ENCODE data around the gene ORM2. TPM values are rescaled to one million over a fixed set of nuclear protein-coding genes. Genes with fewer than 3 reads are reported as not detected.

Gene ORM2
- total RNA-seq, 2 donors from 2014 or later: 0.59 to 0.80 TPM

DNA sequence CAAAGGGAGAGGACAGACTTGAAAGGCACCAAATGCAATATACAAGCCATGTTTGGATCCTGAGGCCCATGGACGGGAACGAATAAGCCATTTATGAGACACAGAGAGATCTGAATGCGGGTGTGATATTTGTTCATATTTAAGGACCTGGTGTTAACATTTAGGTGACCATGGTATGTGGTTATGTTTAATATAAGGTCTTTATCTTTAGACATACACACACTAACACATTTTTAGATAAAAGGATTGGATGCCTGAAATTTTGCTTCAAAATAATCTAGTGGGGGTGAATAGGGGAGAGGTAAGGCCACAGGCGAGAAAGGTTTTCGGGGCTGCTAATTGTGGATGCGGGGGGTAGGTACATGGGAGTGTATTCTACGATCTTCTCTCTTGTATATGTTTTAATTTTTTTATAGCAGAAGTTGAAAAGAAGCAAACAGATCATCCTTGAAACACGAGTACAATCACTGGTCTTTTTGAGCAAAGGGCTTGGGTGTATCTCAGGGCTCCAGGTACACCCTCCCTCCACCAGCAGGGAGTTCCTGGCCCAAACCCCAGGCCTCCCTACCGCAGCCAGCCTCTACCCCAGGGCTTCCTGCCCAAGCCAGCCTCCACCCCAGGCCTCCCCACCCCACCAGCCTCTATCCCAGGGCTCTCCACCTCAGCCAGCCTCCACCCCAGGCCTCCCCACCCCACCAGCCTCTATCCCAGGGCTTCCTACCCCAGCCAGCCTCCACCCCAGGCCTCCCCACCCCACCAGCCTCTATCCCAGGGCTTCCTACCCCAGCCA is 45.9 kb downstream of the ORM2 start:
- Mint-ChIP-seq H3K4me3 (no peak overlapping the region), H3K9me3 (no peaks in the 10 kb centered on the region), H3K36me3 (ENCODE audit: low read depth) (peaks cover 6% of the 10 kb centered on the region), H3K27me3 (ENCODE audit: insufficient read depth) (no peaks in the 10 kb centered on the region), H3K4me1 (peaks cover 10% of the 10 kb centered on the region), H3K27ac (no peak overlapping the region)
- TF ChIP-seq, protein P1, sequence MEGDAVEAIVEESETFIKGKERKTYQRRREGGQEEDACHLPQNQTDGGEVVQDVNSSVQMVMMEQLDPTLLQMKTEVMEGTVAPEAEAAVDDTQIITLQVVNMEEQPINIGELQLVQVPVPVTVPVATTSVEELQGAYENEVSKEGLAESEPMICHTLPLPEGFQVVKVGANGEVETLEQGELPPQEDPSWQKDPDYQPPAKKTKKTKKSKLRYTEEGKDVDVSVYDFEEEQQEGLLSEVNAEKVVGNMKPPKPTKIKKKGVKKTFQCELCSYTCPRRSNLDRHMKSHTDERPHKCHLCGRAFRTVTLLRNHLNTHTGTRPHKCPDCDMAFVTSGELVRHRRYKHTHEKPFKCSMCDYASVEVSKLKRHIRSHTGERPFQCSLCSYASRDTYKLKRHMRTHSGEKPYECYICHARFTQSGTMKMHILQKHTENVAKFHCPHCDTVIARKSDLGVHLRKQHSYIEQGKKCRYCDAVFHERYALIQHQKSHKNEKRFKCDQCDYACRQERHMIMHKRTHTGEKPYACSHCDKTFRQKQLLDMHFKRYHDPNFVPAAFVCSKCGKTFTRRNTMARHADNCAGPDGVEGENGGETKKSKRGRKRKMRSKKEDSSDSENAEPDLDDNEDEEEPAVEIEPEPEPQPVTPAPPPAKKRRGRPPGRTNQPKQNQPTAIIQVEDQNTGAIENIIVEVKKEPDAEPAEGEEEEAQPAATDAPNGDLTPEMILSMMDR (conservative IDR thresholded peaks at IDR 0.05): no peak
- Histone ChIP-seq H3K27me3 (ENCODE audit: control insufficient read depth, insufficient read depth, low read length, poor library complexity, severe bottlenecking) (no peaks in the 10 kb centered on the region), H3K4me1 (ENCODE audit: control insufficient read depth, insufficient read depth, low read length) (peaks cover under 1% of the 10 kb centered on the region), H3K36me3 (ENCODE audit: control insufficient read depth, insufficient read depth, low read length) (no peaks in the 10 kb centered on the region), H3K9ac (ENCODE audit: extremely low read depth, low read length, poor library complexity, severe bottlenecking) (no peak overlapping the region), H3K9me3 (ENCODE audit: control insufficient read depth, low read length) (no peaks in the 10 kb centered on the region), H3K27ac (ENCODE audit: low read depth, low read length) (no peak overlapping the region), H3K4me3 (ENCODE audit: low read length) (no peak overlapping the region)
- WGBS, 2 experiments (ENCODE audit: insufficient coverage in 1 of 2, insufficient read length in 1 of 2): 93 to 95% methylated on average over 4 to 9 of the region's 9 CpGs
- no peak for DNase-seq

DNA sequence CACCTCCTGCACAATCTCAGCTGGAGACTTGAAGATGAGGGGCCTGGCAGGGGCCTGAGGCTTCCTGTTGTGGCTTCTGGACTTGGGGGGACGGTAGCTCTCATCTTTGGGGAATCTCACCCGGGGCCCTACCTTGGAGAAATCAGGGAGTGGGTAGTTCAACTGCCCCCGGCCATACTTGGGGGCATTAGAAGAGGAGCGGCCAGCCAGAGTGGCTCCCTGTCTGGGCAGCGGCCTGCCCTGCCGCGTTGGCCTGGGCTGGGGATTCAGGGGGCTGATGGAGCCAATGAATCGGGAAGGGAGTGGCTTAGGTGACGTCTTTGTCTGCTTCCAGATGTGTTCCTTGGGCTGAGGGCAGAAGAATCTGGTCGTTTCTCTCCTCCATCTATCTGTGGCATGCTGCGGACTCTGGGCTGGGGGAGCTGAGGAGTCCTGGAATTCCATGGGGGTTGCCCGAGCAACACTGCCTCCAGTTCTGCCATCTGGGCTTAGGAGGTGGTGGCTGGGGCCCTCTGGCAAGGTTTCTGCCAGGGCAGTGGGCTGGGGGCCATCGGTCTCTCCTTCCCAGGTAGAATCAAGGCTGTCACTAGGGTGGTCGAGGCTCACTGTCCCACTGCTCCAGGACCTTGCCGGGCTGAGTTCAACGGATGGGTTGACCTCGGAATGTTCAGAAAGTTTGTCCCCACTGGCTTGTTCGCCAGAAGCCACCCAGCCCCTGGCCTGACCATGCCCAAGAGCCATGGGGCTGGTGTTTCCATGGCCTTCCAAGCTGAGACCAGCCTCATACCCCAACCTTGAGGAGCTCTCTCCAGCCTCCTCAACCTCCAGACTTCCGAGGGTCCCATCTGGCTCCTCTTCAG is 47.1 kb downstream of the ORM2 start:
- peaks cover 3% of the 10 kb centered on the region for H3K4me1 Mint-ChIP-seq

DNA sequence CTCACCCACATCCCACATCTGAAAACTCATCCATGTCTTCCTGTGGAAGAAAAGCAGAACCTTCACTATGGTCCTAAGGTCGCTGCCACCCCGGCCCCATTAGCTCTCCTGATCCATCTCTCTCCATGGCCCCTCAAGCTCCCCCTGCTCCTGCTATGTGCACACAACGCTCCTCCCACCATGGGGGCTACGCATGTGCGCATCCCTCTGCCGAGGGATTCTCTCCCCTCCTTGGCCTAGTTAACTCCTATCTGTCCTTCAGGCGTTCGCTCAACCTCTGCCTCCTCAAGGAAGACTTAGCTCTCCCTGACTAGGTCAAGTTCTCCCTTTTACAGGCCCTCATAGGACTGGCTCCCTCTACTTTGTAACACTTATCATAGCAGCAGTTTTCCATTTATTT is 48.3 kb downstream of the ORM2 start:
- Histone ChIP-seq H3K4me1 (ENCODE audit: control insufficient read depth, insufficient read depth, low read length) (no peaks in the 10 kb centered on the region), H3K9me3 (ENCODE audit: control insufficient read depth, low read length) (no peaks in the 10 kb centered on the region), H3K9ac (ENCODE audit: extremely low read depth, low read length, poor library complexity, severe bottlenecking) (no peak overlapping the region), H3K27ac (ENCODE audit: low read depth, low read length) (no peak overlapping the region), H3K4me3 (ENCODE audit: low read length) (no peak overlapping the region), H3K27me3 (ENCODE audit: control insufficient read depth, insufficient read depth, low read length, poor library complexity, severe bottlenecking) (no peaks in the 10 kb centered on the region), H3K36me3 (ENCODE audit: control insufficient read depth, insufficient read depth, low read length) (no peaks in the 10 kb centered on the region)
- 93 to 96% methylated on average over 8 of the region's 8 CpGs for WGBS, 2 experiments (ENCODE audit: insufficient coverage in 1 of 2, insufficient read length in 1 of 2)
- H3K4me1 Mint-ChIP-seq: no peaks in the 10 kb centered on the region
- H3K27me3 Mint-ChIP-seq (ENCODE audit: insufficient read depth): no peaks in the 10 kb centered on the region
- no peak overlapping the region for H3K4me3 Mint-ChIP-seq
- no peak for DNase-seq
- TF ChIP-seq, protein P1 (conservative IDR thresholded peaks at IDR 0.05): no peak
- H3K36me3 Mint-ChIP-seq (ENCODE audit: low read depth): peaks cover 6% of the 10 kb centered on the region
- H3K9me3 Mint-ChIP-seq: no peaks in the 10 kb centered on the region
- H3K27ac Mint-ChIP-seq: no peak overlapping the region

More for the DNA sequence above, 47.1 kb downstream of the ORM2 start:
- Histone ChIP-seq H3K36me3 (ENCODE audit: control insufficient read depth, insufficient read depth, low read length) (no peaks in the 10 kb centered on the region), H3K27ac (ENCODE audit: low read depth, low read length) (peak overlapping the region; percentile 17), H3K4me1 (ENCODE audit: control insufficient read depth, insufficient read depth, low read length) (no peaks in the 10 kb centered on the region), H3K27me3 (ENCODE audit: control insufficient read depth, insufficient read depth, low read length, poor library complexity, severe bottlenecking) (no peaks in the 10 kb centered on the region), H3K9me3 (ENCODE audit: control insufficient read depth, low read length) (no peaks in the 10 kb centered on the region), H3K9ac (ENCODE audit: extremely low read depth, low read length, poor library complexity, severe bottlenecking) (no peak overlapping the region), H3K4me3 (ENCODE audit: low read length) (no peak overlapping the region)
- DNase-seq: no peak
- H3K27me3 Mint-ChIP-seq (ENCODE audit: insufficient read depth): no peaks in the 10 kb centered on the region
- no peaks in the 10 kb centered on the region for H3K9me3 Mint-ChIP-seq
- peaks cover 6% of the 10 kb centered on the region for H3K36me3 Mint-ChIP-seq (ENCODE audit: low read depth)
- TF ChIP-seq, protein P1 (conservative IDR thresholded peaks at IDR 0.05): no peak
- no peak overlapping the region for H3K4me3 Mint-ChIP-seq
- H3K27ac Mint-ChIP-seq: no peak overlapping the region
- 91 to 93% methylated on average over 16 to 19 of the region's 19 CpGs for WGBS, 2 experiments (ENCODE audit: insufficient coverage in 1 of 2, insufficient read length in 1 of 2)

Data from endodermal cell (in vitro differentiated cells).